ENCODE measurements around the gene OARD1.
"Not testable (repeated sequence)": the region's sequence is repeated elsewhere in the genome, so short reads cannot be mapped to it uniquely, and the experiment has no call there.

OARD1 gene, protein sequence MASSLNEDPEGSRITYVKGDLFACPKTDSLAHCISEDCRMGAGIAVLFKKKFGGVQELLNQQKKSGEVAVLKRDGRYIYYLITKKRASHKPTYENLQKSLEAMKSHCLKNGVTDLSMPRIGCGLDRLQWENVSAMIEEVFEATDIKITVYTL

GRCh38 chr6:41071923-41072835 is at the start of gene OARD1:
TSS of gene OARD1 (minus strand) at chr6:41072356. CDS start at chr6:41071634, 722 bp downstream.
- TF ChIP-seq, protein P1, sequence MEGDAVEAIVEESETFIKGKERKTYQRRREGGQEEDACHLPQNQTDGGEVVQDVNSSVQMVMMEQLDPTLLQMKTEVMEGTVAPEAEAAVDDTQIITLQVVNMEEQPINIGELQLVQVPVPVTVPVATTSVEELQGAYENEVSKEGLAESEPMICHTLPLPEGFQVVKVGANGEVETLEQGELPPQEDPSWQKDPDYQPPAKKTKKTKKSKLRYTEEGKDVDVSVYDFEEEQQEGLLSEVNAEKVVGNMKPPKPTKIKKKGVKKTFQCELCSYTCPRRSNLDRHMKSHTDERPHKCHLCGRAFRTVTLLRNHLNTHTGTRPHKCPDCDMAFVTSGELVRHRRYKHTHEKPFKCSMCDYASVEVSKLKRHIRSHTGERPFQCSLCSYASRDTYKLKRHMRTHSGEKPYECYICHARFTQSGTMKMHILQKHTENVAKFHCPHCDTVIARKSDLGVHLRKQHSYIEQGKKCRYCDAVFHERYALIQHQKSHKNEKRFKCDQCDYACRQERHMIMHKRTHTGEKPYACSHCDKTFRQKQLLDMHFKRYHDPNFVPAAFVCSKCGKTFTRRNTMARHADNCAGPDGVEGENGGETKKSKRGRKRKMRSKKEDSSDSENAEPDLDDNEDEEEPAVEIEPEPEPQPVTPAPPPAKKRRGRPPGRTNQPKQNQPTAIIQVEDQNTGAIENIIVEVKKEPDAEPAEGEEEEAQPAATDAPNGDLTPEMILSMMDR (IDR thresholded peaks at IDR 0.05; ENCODE audit: control extremely low read depth, extremely low read depth, low read depth, missing control alignments), result no peak
- ChIA-PET CTCF (interaction anchor here (0.6 to 1.3 kb wide), 5 partner anchors 14 to 109 kb away, joined by 3 to 4 read pairs (median 3); no protein-coding TSS in a partner anchor), POLR2A (interaction anchor here (0.7 to 0.8 kb wide), 2 partner anchors 263 to 1736 kb away, joined by 3 to 4 read pairs; partner anchors contain the start of gene NCR2)
- DNase-seq (ENCODE audit: extremely low spot score), result peak; percentile 96

- ChIA-PET POLR2A (no interaction called here), CTCF (interaction anchor here (0.9 to 1.3 kb wide), 4 partner anchors 14 to 28 kb away, joined by 3 to 4 read pairs (median 4); no protein-coding TSS in a partner anchor)
- no peak for DNase-seq (ENCODE audit: extremely low spot score)
- TF ChIP-seq, protein P1 (IDR thresholded peaks at IDR 0.05; ENCODE audit: control extremely low read depth, extremely low read depth, low read depth, missing control alignments), result no peak
Observed at GRCh38 chr6:41120058-41120457, 47.9 kb upstream of the OARD1 start.

DNA sequence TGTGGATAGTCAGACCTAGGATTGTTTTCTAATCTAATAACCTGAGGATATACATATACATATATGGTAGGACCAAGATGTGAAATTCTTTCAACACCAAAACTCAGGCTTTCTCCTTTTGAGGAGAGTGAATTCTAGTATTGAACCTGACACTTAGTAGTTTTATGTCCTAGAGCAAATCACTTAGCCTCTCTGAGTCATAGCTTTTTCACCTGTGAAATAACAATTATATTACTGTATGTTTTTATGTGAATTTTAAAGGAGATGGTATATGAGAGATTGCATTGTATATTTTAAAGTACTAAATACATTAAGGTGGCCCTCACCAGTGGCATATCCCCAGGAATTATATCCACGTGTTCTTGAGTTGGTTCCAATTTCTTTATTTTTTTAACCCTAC is 47.4 kb upstream of the OARD1 start:
- DNase-seq (ENCODE audit: extremely low spot score), result no peak
- CTCF ChIA-PET, result interaction anchor here (1.3 kb wide), 1 partner anchor 17 kb away, joined by 3 read pairs; no protein-coding TSS in a partner anchor
- TF ChIP-seq, protein P1 (IDR thresholded peaks at IDR 0.05; ENCODE audit: control extremely low read depth, extremely low read depth, low read depth, missing control alignments), result no peak
- POLR2A ChIA-PET, result no interaction called here

- POLR2A ChIA-PET; CTCF ChIA-PET; DNase-seq (ENCODE audit: extremely low spot score): not testable (repeated sequence)
Observed at GRCh38 chr6:41115027-41115426, 42.9 kb upstream of the OARD1 start.

- DNase-seq (ENCODE audit: extremely low spot score), result no peak
- POLR2A ChIA-PET, result no interaction called here
- TF ChIP-seq, protein P1 (IDR thresholded peaks at IDR 0.05; ENCODE audit: control extremely low read depth, extremely low read depth, low read depth, missing control alignments), result no peak
- CTCF ChIA-PET, result interaction anchor here (1.2 kb wide), 2 partner anchors 18 to 36 kb away, joined by 3 to 4 read pairs; no protein-coding TSS in a partner anchor
Observed at GRCh38 chr6:41111017-41111416, 38.9 kb upstream of the OARD1 start.

- DNase-seq (ENCODE audit: extremely low spot score), result no peak
- POLR2A ChIA-PET, result no interaction called here
- TF ChIP-seq, protein P1 (IDR thresholded peaks at IDR 0.05; ENCODE audit: control extremely low read depth, extremely low read depth, low read depth, missing control alignments), result no peak
- CTCF ChIA-PET, result interaction anchor here (0.9 to 2.5 kb wide), 9 partner anchors 9 to 265 kb away, joined by 3 to 11 read pairs (median 5); no protein-coding TSS in a partner anchor
Observed at GRCh38 chr6:41103847-41104246, 31.7 kb upstream of the OARD1 start.

Data from GM10248 (cell line).